Activated naive CD8-positive, alpha-beta T cell (primary cell): ENCODE results near the gene REG3A.

Source experiments
- H3K27ac Mint-ChIP-seq: one replicate; pipeline ENCODE4 v1.8.0; 2021; ENCODE audit warnings: mixed read lengths
- H3K27me3 Mint-ChIP-seq: one replicate; pipeline ENCODE4 v1.8.0; 2021; ENCODE audit warnings: mixed read lengths
- H3K36me3 Mint-ChIP-seq: one replicate; pipeline ENCODE4 v1.8.0; 2021; ENCODE audit warnings: mixed read lengths
- H3K4me1 Mint-ChIP-seq: one replicate; pipeline ENCODE4 v1.8.0; 2021; ENCODE audit warnings: low read depth, mixed read lengths
- H3K4me3 Mint-ChIP-seq: one replicate; pipeline ENCODE4 v1.8.0; 2021; ENCODE audit warnings: mild to moderate bottlenecking, mixed read lengths
- H3K9me3 Mint-ChIP-seq: one replicate; pipeline ENCODE4 v1.8.0; 2021; ENCODE audit warnings: low read depth, mixed read lengths

REG3A gene

GRCh38 chr2:79159653-79160052 is at the start of gene REG3A:
Gene REG3A, minus strand, starts transcription at chr2:79159753. Its CDS starts 348 bp downstream, at chr2:79159405.
- peaks cover 3% of the 10 kb centered on the region for H3K9me3 Mint-ChIP-seq
- no peaks in the 10 kb centered on the region for H3K4me1 Mint-ChIP-seq
- no peak within 1 kb of the TSS for H3K4me3 Mint-ChIP-seq
- no peaks in the 10 kb centered on the region for H3K27me3 Mint-ChIP-seq
- no peaks in the 10 kb centered on the region for H3K36me3 Mint-ChIP-seq
- H3K27ac Mint-ChIP-seq, result no peak within 1 kb of the TSS

GRCh38 chr2:79200762-79201161 is 41.2 kb upstream of the REG3A start:
- Mint-ChIP-seq H3K4me1 (no peaks in the 10 kb centered on the region), H3K27me3 (no peaks in the 10 kb centered on the region), H3K36me3 (no peaks in the 10 kb centered on the region), H3K4me3 (no peak overlapping the region), H3K27ac (no peak overlapping the region), H3K9me3 (no peaks in the 10 kb centered on the region)

- no peaks in the 10 kb centered on the region for H3K4me1 Mint-ChIP-seq
- H3K9me3 Mint-ChIP-seq, result peaks cover 11% of the 10 kb centered on the region
- no peaks in the 10 kb centered on the region for H3K27me3 Mint-ChIP-seq
- H3K36me3 Mint-ChIP-seq, result no peaks in the 10 kb centered on the region
- H3K27ac Mint-ChIP-seq, result no peak overlapping the region
- H3K4me3 Mint-ChIP-seq, result no peak overlapping the region
Measured at GRCh38 chr2:79191816-79192215, 32.3 kb upstream of the REG3A start.

- Mint-ChIP-seq H3K36me3 (no peaks in the 10 kb centered on the region), H3K9me3 (peaks cover 11% of the 10 kb centered on the region), H3K27ac (no peak overlapping the region), H3K4me3 (no peak overlapping the region), H3K27me3 (no peaks in the 10 kb centered on the region), H3K4me1 (no peaks in the 10 kb centered on the region)
Measured at GRCh38 chr2:79191081-79191480, 31.5 kb upstream of the REG3A start.

- Mint-ChIP-seq H3K4me1 (no peaks in the 10 kb centered on the region), H3K4me3 (no peak overlapping the region), H3K27ac (no peak overlapping the region), H3K9me3 (peaks cover 16% of the 10 kb centered on the region), H3K27me3 (no peaks in the 10 kb centered on the region), H3K36me3 (no peaks in the 10 kb centered on the region)
Measured at GRCh38 chr2:79189465-79189864, 29.9 kb upstream of the REG3A start.

GRCh38 chr2:79181617-79182016 is 22.1 kb upstream of the REG3A start:
- Mint-ChIP-seq H3K9me3 (peaks cover 16% of the 10 kb centered on the region), H3K27me3 (no peaks in the 10 kb centered on the region), H3K4me1 (no peaks in the 10 kb centered on the region), H3K36me3 (no peaks in the 10 kb centered on the region), H3K27ac (no peak overlapping the region), H3K4me3 (no peak overlapping the region)

GRCh38 chr2:79180092-79180491 is 20.5 kb upstream of the REG3A start:
- no peaks in the 10 kb centered on the region for H3K4me1 Mint-ChIP-seq
- H3K27me3 Mint-ChIP-seq, result no peaks in the 10 kb centered on the region
- H3K9me3 Mint-ChIP-seq, result peaks cover 16% of the 10 kb centered on the region
- H3K36me3 Mint-ChIP-seq, result no peaks in the 10 kb centered on the region
- no peak overlapping the region for H3K4me3 Mint-ChIP-seq
- no peak overlapping the region for H3K27ac Mint-ChIP-seq

- Mint-ChIP-seq H3K4me3 (no peak overlapping the region), H3K4me1 (no peaks in the 10 kb centered on the region), H3K36me3 (no peaks in the 10 kb centered on the region), H3K27me3 (no peaks in the 10 kb centered on the region), H3K27ac (no peak overlapping the region), H3K9me3 (peaks cover 11% of the 10 kb centered on the region)
Measured at GRCh38 chr2:79179036-79179435, 19.5 kb upstream of the REG3A start.

- H3K27ac Mint-ChIP-seq, result no peak overlapping the region
- no peaks in the 10 kb centered on the region for H3K27me3 Mint-ChIP-seq
- peaks cover 11% of the 10 kb centered on the region for H3K9me3 Mint-ChIP-seq
- H3K36me3 Mint-ChIP-seq, result no peaks in the 10 kb centered on the region
- H3K4me3 Mint-ChIP-seq, result no peak overlapping the region
- H3K4me1 Mint-ChIP-seq, result no peaks in the 10 kb centered on the region
Measured at GRCh38 chr2:79178076-79178674, 18.6 kb upstream of the REG3A start.

- H3K27me3 Mint-ChIP-seq, result no peaks in the 10 kb centered on the region
- H3K4me1 Mint-ChIP-seq, result no peaks in the 10 kb centered on the region
- no peak overlapping the region for H3K4me3 Mint-ChIP-seq
Measured at GRCh38 chr2:79171348-79171958, 11.9 kb upstream of the REG3A start.

GRCh38 chr2:79162801-79163200 is 3.2 kb upstream of the REG3A start:
- H3K36me3 Mint-ChIP-seq, result no peaks in the 10 kb centered on the region
- no peaks in the 10 kb centered on the region for H3K4me1 Mint-ChIP-seq
- H3K27me3 Mint-ChIP-seq, result no peaks in the 10 kb centered on the region
- H3K4me3 Mint-ChIP-seq, result no peak overlapping the region
- no peak overlapping the region for H3K27ac Mint-ChIP-seq
- H3K9me3 Mint-ChIP-seq, result peaks cover 3% of the 10 kb centered on the region

More at GRCh38 chr2:79171348-79171958, 11.9 kb upstream of the REG3A start:
- Mint-ChIP-seq H3K9me3 (no peaks in the 10 kb centered on the region), H3K36me3 (no peaks in the 10 kb centered on the region), H3K27ac (no peak overlapping the region)

- Mint-ChIP-seq H3K9me3 (peaks cover 3% of the 10 kb centered on the region), H3K27me3 (no peaks in the 10 kb centered on the region), H3K4me1 (no peaks in the 10 kb centered on the region), H3K27ac (no peak overlapping the region), H3K4me3 (no peak overlapping the region), H3K36me3 (no peaks in the 10 kb centered on the region)
Measured at GRCh38 chr2:79162132-79162531, 2.6 kb upstream of the REG3A start.

GRCh38 chr2:79159030-79159429 is 523 bp downstream of the REG3A start:
- Mint-ChIP-seq H3K4me3 (no peak overlapping the region), H3K27me3 (no peaks in the 10 kb centered on the region), H3K9me3 (peaks cover 3% of the 10 kb centered on the region), H3K36me3 (no peaks in the 10 kb centered on the region), H3K27ac (no peak overlapping the region), H3K4me1 (no peaks in the 10 kb centered on the region)

GRCh38 chr2:79155826-79156476 is 3.6 kb downstream of the REG3A start:
- Mint-ChIP-seq H3K4me3 (no peak overlapping the region), H3K9me3 (peaks cover 3% of the 10 kb centered on the region), H3K27me3 (no peaks in the 10 kb centered on the region), H3K36me3 (no peaks in the 10 kb centered on the region), H3K4me1 (no peaks in the 10 kb centered on the region), H3K27ac (no peak overlapping the region)

GRCh38 chr2:79139423-79139822 is 20.1 kb downstream of the REG3A start:
- no peak overlapping the region for H3K4me3 Mint-ChIP-seq
- H3K9me3 Mint-ChIP-seq, result no peaks in the 10 kb centered on the region
- H3K27me3 Mint-ChIP-seq, result no peaks in the 10 kb centered on the region
- no peak overlapping the region for H3K27ac Mint-ChIP-seq
- H3K36me3 Mint-ChIP-seq, result no peaks in the 10 kb centered on the region
- H3K4me1 Mint-ChIP-seq, result no peaks in the 10 kb centered on the region

- no peak overlapping the region for H3K4me3 Mint-ChIP-seq
- H3K27me3 Mint-ChIP-seq, result no peaks in the 10 kb centered on the region
- no peak overlapping the region for H3K27ac Mint-ChIP-seq
- H3K9me3 Mint-ChIP-seq, result no peaks in the 10 kb centered on the region
- H3K36me3 Mint-ChIP-seq, result no peaks in the 10 kb centered on the region
- no peaks in the 10 kb centered on the region for H3K4me1 Mint-ChIP-seq
Measured at GRCh38 chr2:79138385-79138784, 21.2 kb downstream of the REG3A start.
